ENCODE data around the gene MRI1.

MRI1 gene

DNA sequence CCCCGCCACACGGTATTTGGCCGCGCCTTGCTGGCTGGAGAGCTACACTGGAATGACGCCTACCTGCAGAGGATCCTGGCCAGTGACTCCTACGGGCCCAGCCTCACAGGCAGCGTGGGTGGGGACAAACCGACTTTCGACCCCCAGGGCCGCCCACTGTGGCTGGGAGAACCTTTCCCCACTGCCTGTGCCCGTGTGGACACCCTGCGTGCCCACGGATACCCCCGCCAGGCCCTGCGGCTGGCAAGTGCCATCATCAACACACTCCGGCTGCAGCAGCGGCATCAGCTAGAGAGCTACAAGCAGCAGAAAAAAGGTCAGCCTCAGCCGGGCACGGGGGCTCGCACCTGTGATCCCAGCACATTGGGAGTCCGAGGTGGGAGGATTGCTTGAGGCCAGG, 50.2 kb downstream of the MRI1 start:
- no peak for FAIRE-seq
- no peak for TF ChIP-seq POLR2A (IDR thresholded peaks at IDR 0.05; ENCODE audit: low read depth, low read length)
- no peak for DNase-seq (ENCODE audit: insufficient read length, low spot score)

GRCh38 chr19:13817018-13817614, 52.8 kb downstream of the MRI1 start:
- TF ChIP-seq POLR2A (IDR thresholded peaks at IDR 0.05; ENCODE audit: low read depth, low read length) = no peak
- no peak for FAIRE-seq
- no peak for DNase-seq (ENCODE audit: insufficient read length, low spot score)

- DNase-seq (ENCODE audit: insufficient read length, low spot score) (no peak), FAIRE-seq (no peak)
- no peak for TF ChIP-seq POLR2A (IDR thresholded peaks at IDR 0.05; ENCODE audit: low read depth, low read length)
Observed at GRCh38 chr19:13817615-13818371, 53.5 kb downstream of the MRI1 start.

DNA sequence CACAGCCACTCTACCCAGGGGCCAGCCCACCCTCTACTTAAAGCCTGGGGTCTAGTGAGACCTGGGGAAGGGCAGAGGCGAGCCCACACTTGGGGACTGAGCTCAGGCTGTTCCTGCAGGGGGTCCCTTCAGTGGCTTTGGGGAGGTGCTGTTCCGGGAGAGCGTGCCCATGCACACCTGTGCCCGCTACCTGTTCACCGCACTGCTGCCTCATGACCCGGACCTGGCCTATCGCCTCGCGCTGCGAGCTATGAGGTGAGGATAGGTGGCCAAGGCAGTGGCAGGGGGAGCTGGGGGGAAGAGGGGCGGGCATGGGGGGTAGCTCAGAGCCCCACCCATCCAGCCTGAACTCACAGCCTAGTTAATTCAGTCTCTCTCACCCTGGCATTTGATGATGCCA, 54.9 kb downstream of the MRI1 start:
- DNase-seq (ENCODE audit: insufficient read length, low spot score) = no peak
- no peak for FAIRE-seq
- no peak for TF ChIP-seq POLR2A (IDR thresholded peaks at IDR 0.05; ENCODE audit: low read depth, low read length)

GRCh38 chr19:13821292-13821691, 57.0 kb downstream of the MRI1 start:
- no peak for TF ChIP-seq POLR2A (IDR thresholded peaks at IDR 0.05; ENCODE audit: low read depth, low read length)
- DNase-seq (ENCODE audit: insufficient read length, low spot score) (no peak), FAIRE-seq (no peak)

DNA sequence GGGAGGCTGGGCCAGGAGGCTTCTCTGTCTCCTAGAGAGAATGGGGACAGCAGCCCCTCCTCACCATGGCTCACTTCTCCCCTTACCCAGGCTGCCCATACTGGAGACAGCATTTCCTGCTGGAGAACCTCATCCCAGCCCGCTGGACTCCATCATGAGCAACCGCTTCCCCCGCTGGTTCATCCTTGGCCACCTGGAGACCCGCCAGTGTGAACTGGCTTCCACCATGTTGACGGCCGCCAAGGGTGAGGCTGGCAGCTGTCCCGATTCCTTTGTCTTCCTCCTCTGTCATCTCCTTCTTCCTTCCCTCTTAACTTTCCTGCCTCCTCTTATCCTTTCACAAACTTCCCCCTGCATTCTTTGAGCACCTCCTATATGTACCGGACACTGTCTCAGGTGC, 58.9 kb downstream of the MRI1 start:
- TF ChIP-seq POLR2A (IDR thresholded peaks at IDR 0.05; ENCODE audit: low read depth, low read length) = no peak
- no peak for FAIRE-seq
- no peak for DNase-seq (ENCODE audit: insufficient read length, low spot score)
